MM.1S (cell line): ENCODE data around the gene ANXA11.

Source experiments
- EZH2 ChIP-seq: fragments of 300-600 bp; sonication (generic); optimal IDR thresholded peaks from 2 replicates; pipeline ENCODE3; 2017; ENCODE audit warnings: low read depth, mild to moderate bottlenecking, antibody characterized with exemption, low read length, mixed read lengths
- TF ChIP-seq, protein P1 (sequence below): fragments of 300-600 bp; sonication (generic); IDR thresholded peaks from 2 replicates; pipeline ENCODE4 v1.5.1; 2016; ENCODE audit warnings: antibody characterized with exemption, low read length, mixed read lengths

DNA sequence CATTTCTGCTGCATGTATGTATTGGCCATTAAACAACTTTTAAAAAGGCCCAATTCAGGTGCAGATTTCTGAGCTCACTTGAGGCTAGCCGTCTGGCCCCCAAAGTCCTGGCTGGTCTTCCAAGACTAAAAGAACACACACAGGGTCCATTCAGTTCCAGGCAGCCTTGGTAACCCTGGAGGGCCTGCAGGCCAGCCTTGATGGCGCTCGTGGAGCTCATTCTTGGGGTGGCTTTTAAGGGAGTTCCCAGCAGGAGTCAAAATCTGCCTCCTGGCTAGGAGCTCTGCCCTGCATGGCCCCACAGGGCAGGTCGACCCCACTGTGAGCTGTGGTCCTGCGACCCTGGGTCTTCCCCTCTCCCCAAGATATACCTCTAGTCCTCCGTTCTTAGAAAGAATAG lies 28.8 kb downstream of the ANXA11 start:
- TF ChIP-seq, protein P1, sequence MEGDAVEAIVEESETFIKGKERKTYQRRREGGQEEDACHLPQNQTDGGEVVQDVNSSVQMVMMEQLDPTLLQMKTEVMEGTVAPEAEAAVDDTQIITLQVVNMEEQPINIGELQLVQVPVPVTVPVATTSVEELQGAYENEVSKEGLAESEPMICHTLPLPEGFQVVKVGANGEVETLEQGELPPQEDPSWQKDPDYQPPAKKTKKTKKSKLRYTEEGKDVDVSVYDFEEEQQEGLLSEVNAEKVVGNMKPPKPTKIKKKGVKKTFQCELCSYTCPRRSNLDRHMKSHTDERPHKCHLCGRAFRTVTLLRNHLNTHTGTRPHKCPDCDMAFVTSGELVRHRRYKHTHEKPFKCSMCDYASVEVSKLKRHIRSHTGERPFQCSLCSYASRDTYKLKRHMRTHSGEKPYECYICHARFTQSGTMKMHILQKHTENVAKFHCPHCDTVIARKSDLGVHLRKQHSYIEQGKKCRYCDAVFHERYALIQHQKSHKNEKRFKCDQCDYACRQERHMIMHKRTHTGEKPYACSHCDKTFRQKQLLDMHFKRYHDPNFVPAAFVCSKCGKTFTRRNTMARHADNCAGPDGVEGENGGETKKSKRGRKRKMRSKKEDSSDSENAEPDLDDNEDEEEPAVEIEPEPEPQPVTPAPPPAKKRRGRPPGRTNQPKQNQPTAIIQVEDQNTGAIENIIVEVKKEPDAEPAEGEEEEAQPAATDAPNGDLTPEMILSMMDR: no peak
- no peak for TF ChIP-seq EZH2
